HepG2 (cell line): ENCODE measurements around the gene SCUBE1. TPM values are rescaled to one million over a fixed set of nuclear protein-coding genes. Genes with fewer than 3 reads are reported as not detected.

Source experiments
- ATAC-seq: fragments of 200-7000 bp; cut with Tn5 transposase; 3 replicates; pipeline ENCODE4 v1.9.1; 2020; ENCODE audit warnings: mild to moderate bottlenecking, moderate library complexity
- BruUV-seq: library from RNA; stranded (reverse); fragments of 400-500 nt; replicated peaks from 2 replicates; lab custom pipeline; 2021; lab: Mats Ljungman, UMichigan
- CTCF ChIA-PET: fragments of 300-600 bp; formaldehyde crosslinking; extraction: SDS; loops from one replicate; lab custom pipeline; 2021; ENCODE audit warnings: low total read pairs, inconsistent platforms, low intra/inter-chr PET ratio; lab: Yijun Ruan, JAX
- POLR2A ChIA-PET: fragments of 350-600 bp; sonication (Branson Sonifier 250); formaldehyde crosslinking; loops from one replicate; lab custom pipeline; 2020; ENCODE audit warnings: antibody characterized with exemption, inconsistent platforms; lab: Yijun Ruan, JAX
- DNase-seq: peaks from one replicate; pipeline ENCODE4 v3.0.0-alpha.2; 2015; ENCODE audit warnings: low spot score
- FAIRE-seq: peaks from 3 replicates; lab custom pipeline; 2011; peaks lifted over from hg19 to GRCh38; lab: Jason Lieb, UNC
- H2AFZ ChIP-seq: one replicate; pipeline ENCODE4 v1.6.1; 2011; ENCODE audit warnings: low read length, inconsistent platforms
- H3K27ac ChIP-seq: fragments of 300-600 bp; 3 replicates; pipeline ENCODE4 v1.8.0; 2011; ENCODE audit warnings: mixed run types, mild to moderate bottlenecking, mixed read lengths, low read length, inconsistent platforms; ENCODE audit not compliant: insufficient read depth; ENCODE audit errors: extremely low read length
- H3K27me3 ChIP-seq, 2 experiments: fragments of 200-600 bp in 1 of 2; 2 replicates in 1 of 2; 3 replicates in 1 of 2; pipeline versions ENCODE4 v1.6.0 to v1.8.0; 2011; ENCODE audit warnings: low read length in 2 of 2, mild to moderate bottlenecking in 2 of 2, moderate library complexity in 2 of 2, inconsistent platforms in 1 of 2; ENCODE audit not compliant: insufficient read depth in 2 of 2, control insufficient read depth in 1 of 2
- H3K36me3 ChIP-seq, 2 experiments: fragments of 200-600 bp in 1 of 2; replicated peaks in 1 of 2; 2 replicates in 1 of 2; 3 replicates in 1 of 2; pipeline versions ENCODE4 v1.5.1 to v1.8.0; 2011; ENCODE audit warnings: low read length in 2 of 2, inconsistent platforms in 1 of 2; ENCODE audit not compliant: insufficient read depth in 2 of 2, control insufficient read depth in 1 of 2
- H3K4me1 ChIP-seq: 2 replicates; pipeline ENCODE4 v1.5.1; 2012; ENCODE audit warnings: low read length, inconsistent platforms; ENCODE audit not compliant: insufficient read depth
- H3K4me2 ChIP-seq: 2 replicates; pipeline ENCODE4 v1.6.0; 2011; ENCODE audit warnings: low read depth, low read length, inconsistent platforms
- H3K4me3 ChIP-seq, 3 experiments: fragments of 200-600 bp in 1 of 3; sonication (generic), shearing (Covaris generic) in 1 of 3; replicated peaks in 1 of 3; 2 replicates each; pipeline ENCODE4 v1.5.1; 2011 to 2016; ENCODE audit warnings: low read length in 3 of 3, inconsistent platforms in 2 of 3, low read depth in 2 of 3, mild to moderate bottlenecking in 2 of 3, control low read depth in 1 of 3, mixed read lengths in 1 of 3; ENCODE audit not compliant: insufficient read depth in 1 of 3
- H3K79me2 ChIP-seq: one replicate; pipeline ENCODE4 v1.6.1; 2011; ENCODE audit warnings: low read length, inconsistent platforms; ENCODE audit not compliant: insufficient read depth
- H3K9ac ChIP-seq: 2 replicates; pipeline ENCODE4 v1.6.0; 2011; ENCODE audit warnings: mild to moderate bottlenecking, low read depth, low read length, inconsistent platforms; ENCODE audit not compliant: insufficient read depth
- H3K9me3 ChIP-seq: 2 replicates; pipeline ENCODE4 v1.5.1; 2012; ENCODE audit warnings: mild to moderate bottlenecking, low read length
- H4K20me1 ChIP-seq: 2 replicates; pipeline ENCODE4 v1.6.0; 2011; ENCODE audit warnings: inconsistent platforms, mild to moderate bottlenecking, low read length, moderate library complexity; ENCODE audit not compliant: insufficient read depth
- BHLHE40 ChIP-seq: IDR thresholded peaks from 2 replicates; pipeline ENCODE4 v1.6.1; 2011; ENCODE audit warnings: low read length, improper control_type of control experiment
- HNF4A ChIP-seq: sonication (generic); formaldehyde crosslinking; IDR thresholded peaks from 2 replicates; pipeline ENCODE4 v1.4.0; 2020; ENCODE audit warnings: missing genetic modification reagents
- KMT2B ChIP-seq: IDR thresholded peaks from 2 replicates; pipeline ENCODE4 v1.6.1; 2016; ENCODE audit warnings: missing genetic modification reagents, missing compliant biosample characterization
- NR2F2 ChIP-seq: IDR thresholded peaks from 2 replicates; pipeline ENCODE4 v1.6.1; 2012; ENCODE audit warnings: low read depth, inconsistent platforms, borderline replicate concordance
- NR2F6 ChIP-seq, 2 experiments: IDR thresholded peaks; 2 replicates each; pipeline ENCODE4 v1.6.1; 2016; ENCODE audit warnings: antibody characterized with exemption in 1 of 2, mild to moderate bottlenecking in 1 of 2
- POLR2A ChIP-seq, 2 experiments: IDR thresholded peaks; 2 replicates each; pipeline ENCODE4 v1.6.1; 2011; ENCODE audit warnings: low read depth in 2 of 2, low read length in 2 of 2, mild to moderate bottlenecking in 1 of 2, moderate library complexity in 1 of 2; ENCODE audit not compliant: insufficient read depth in 1 of 2
- TCF12 ChIP-seq, 2 experiments: fragments of 450-650 bp in 1 of 2; sonication (generic) in 1 of 2; formaldehyde crosslinking in 1 of 2; IDR thresholded peaks; 2 replicates each; pipeline versions ENCODE4 v1.6.1 to v1.8.0; 2017 to 2022; ENCODE audit warnings: antibody characterized with exemption in 1 of 2, mild to moderate bottlenecking in 1 of 2, missing genetic modification reagents in 1 of 2, moderate library complexity in 1 of 2
- ZKSCAN8 ChIP-seq: IDR thresholded peaks from 2 replicates; pipeline ENCODE4 v1.6.1; 2016; ENCODE audit warnings: borderline replicate concordance, missing genetic modification reagents, missing compliant biosample characterization
- WGBS: methylation state at CpG from one replicate; pipeline ENCODE4 v1.1.6; 2017; ENCODE audit warnings: low lambda C conversion rate; 5-methylcytosine and 5-hydroxymethylcytosine counted together
- in situ Hi-C: cut with HindIII; loops from 2 replicates; pipeline ENCODE4 v1.10.0; 2017; ENCODE audit warnings: low pct_unique_long_range_greater_than_20kb; ENCODE audit not compliant: extremely low pct_ligation_motif_present
- intact Hi-C: fragments of 100-400 bp; cut with micrococcal nuclease; formaldehyde crosslinking; loops from one replicate; pipeline ENCODE4 v1.10.0; 2022; ENCODE audit not compliant: unreplicated experiment
- polyA plus RNA-seq, 8 experiments: library from polyadenylated mRNA; depleted of rRNA in 3 of 8; stranded (reverse) in 7 of 8; unstranded in 1 of 8; fragments of >200 nt; fragmentation: Illumina TruSeq in 4 of 8; extraction: Trizol in 4 of 8; gene quantifications; 2 replicates each; pipeline versions ENCODE4 v1.2.1 to v1.2.3, GENCODE V29; 2011 to 2016; ENCODE audit warnings: low read depth in 4 of 8, missing spikeins in 1 of 8, mixed read lengths in 1 of 8; ENCODE audit not compliant: insufficient read depth in 1 of 8
- total RNA-seq, 5 experiments: library from RNA; depleted of rRNA; stranded (reverse); fragments of >200 nt; fragmentation: Illumina TruSeq; extraction: Trizol; gene quantifications; 2 replicates each; pipeline ENCODE4 v1.2.3, GENCODE V29; 2016; ENCODE audit warnings: low read depth in 1 of 5
- TF ChIP-seq, protein P1 (sequence below): sonication (generic); formaldehyde crosslinking; IDR thresholded peaks from 2 replicates; pipeline ENCODE4 v1.5.0; 2020; ENCODE audit warnings: mild to moderate bottlenecking, missing genetic modification reagents, moderate library complexity
- TF ChIP-seq, protein P2 (sequence below), 2 experiments: IDR thresholded peaks; 2 replicates each; pipeline ENCODE4 v1.6.1; 2011 to 2012; ENCODE audit warnings: low read length in 2 of 2, borderline replicate concordance in 1 of 2, low read depth in 1 of 2, mild to moderate bottlenecking in 1 of 2, moderate library complexity in 1 of 2

Gene SCUBE1
- total and polyA plus RNA-seq, 2 of the 13 experiments (the other 11 are each of a cell fraction or from before 2014, with no cell fraction given): under 0.01 to 0.05 TPM

DNA sequence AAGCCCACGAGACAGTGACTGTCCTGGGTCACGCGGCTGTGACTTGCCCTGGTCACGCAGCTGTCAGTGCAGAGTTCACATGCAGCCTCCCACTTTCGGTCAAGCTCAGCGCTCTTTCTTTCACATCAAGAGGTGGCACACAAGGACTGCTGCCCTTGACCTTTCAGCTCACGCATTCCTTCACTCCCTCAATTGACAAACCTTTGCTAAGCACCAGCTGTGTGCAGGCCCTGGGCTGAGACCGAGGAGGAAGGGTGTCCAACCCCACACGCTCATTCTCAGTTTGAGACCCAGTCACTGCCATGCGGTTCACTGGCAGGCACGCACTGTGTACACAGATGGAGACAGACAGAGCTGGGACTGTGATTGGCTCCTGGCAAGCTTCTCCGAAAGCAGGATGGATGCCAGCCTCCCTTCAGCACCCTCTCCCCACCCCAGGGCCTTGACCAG is 70.3 kb downstream of the SCUBE1 start:
- FAIRE-seq: no peak

More for the DNA sequence above, 70.3 kb downstream of the SCUBE1 start:
- peaks cover 8% of the 10 kb centered on the region for H3K4me1 ChIP-seq
- peaks cover 14 to 51% of the 10 kb centered on the region in 2 experiments for H3K27me3 ChIP-seq
- no TSS peak for BruUV-seq
- DNase-seq (no peak), ATAC-seq (0 out of 3 replicates have a peak, but pooled peaks have one; percentile 13)
- H3K4me2 ChIP-seq: no peak overlapping the region
- H2AFZ ChIP-seq: no peak overlapping the region
- no peak overlapping the region for H3K27ac ChIP-seq
- H3K36me3 ChIP-seq: no peaks in the 10 kb centered on the region
- WGBS: 4% methylated on average over 5 of the region's 12 CpGs
- in situ Hi-C loops (loop anchor here (5.0 kb wide), 2 partner anchors 41 to 74 kb away; no protein-coding TSS in a partner anchor), intact Hi-C loops (no loop called here)
- TF ChIP-seq BHLHE40 (0 out of 2 replicates have a peak, but pooled peaks have one; percentile 3), NR2F6 (IDR thresholded peaks at IDR 0.05) (no peak), NR2F6 (CRISPR knock-in tag; IDR thresholded peaks at IDR 0.05) (peak; percentile 48; the same call in 1 of the 2 replicates), HNF4A (peak; percentile 57), NR2F2 (no peak), POLR2A (IDR thresholded peaks at IDR 0.05; ENCODE audit: insufficient read depth in 1 of 2, low read depth in 2 of 2, low read length in 2 of 2) (no peak), KMT2B (CRISPR knock-in tag) (no peak), TCF12 (IDR thresholded peaks at IDR 0.05) (no peak), TCF12 (CRISPR knock-in tag; IDR thresholded peaks at IDR 0.05) (no peak), ZKSCAN8 (peak; percentile 91)
- TF ChIP-seq, protein P1, sequence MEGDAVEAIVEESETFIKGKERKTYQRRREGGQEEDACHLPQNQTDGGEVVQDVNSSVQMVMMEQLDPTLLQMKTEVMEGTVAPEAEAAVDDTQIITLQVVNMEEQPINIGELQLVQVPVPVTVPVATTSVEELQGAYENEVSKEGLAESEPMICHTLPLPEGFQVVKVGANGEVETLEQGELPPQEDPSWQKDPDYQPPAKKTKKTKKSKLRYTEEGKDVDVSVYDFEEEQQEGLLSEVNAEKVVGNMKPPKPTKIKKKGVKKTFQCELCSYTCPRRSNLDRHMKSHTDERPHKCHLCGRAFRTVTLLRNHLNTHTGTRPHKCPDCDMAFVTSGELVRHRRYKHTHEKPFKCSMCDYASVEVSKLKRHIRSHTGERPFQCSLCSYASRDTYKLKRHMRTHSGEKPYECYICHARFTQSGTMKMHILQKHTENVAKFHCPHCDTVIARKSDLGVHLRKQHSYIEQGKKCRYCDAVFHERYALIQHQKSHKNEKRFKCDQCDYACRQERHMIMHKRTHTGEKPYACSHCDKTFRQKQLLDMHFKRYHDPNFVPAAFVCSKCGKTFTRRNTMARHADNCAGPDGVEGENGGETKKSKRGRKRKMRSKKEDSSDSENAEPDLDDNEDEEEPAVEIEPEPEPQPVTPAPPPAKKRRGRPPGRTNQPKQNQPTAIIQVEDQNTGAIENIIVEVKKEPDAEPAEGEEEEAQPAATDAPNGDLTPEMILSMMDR (CRISPR knock-in tag): peak; percentile 31; the same call in 1 of the 2 replicates
- TF ChIP-seq, protein P2, sequence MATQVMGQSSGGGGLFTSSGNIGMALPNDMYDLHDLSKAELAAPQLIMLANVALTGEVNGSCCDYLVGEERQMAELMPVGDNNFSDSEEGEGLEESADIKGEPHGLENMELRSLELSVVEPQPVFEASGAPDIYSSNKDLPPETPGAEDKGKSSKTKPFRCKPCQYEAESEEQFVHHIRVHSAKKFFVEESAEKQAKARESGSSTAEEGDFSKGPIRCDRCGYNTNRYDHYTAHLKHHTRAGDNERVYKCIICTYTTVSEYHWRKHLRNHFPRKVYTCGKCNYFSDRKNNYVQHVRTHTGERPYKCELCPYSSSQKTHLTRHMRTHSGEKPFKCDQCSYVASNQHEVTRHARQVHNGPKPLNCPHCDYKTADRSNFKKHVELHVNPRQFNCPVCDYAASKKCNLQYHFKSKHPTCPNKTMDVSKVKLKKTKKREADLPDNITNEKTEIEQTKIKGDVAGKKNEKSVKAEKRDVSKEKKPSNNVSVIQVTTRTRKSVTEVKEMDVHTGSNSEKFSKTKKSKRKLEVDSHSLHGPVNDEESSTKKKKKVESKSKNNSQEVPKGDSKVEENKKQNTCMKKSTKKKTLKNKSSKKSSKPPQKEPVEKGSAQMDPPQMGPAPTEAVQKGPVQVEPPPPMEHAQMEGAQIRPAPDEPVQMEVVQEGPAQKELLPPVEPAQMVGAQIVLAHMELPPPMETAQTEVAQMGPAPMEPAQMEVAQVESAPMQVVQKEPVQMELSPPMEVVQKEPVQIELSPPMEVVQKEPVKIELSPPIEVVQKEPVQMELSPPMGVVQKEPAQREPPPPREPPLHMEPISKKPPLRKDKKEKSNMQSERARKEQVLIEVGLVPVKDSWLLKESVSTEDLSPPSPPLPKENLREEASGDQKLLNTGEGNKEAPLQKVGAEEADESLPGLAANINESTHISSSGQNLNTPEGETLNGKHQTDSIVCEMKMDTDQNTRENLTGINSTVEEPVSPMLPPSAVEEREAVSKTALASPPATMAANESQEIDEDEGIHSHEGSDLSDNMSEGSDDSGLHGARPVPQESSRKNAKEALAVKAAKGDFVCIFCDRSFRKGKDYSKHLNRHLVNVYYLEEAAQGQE (IDR thresholded peaks at IDR 0.05; ENCODE audit: borderline replicate concordance in 1 of 2, low read depth in 1 of 2, low read length in 2 of 2): no peak
- H3K4me3 ChIP-seq: no peak overlapping the region
- no peaks in the 10 kb centered on the region for H3K9me3 ChIP-seq
- no peak overlapping the region for H3K9ac ChIP-seq
- H4K20me1 ChIP-seq: no peaks in the 10 kb centered on the region
- no peaks in the 10 kb centered on the region for H3K79me2 ChIP-seq
- ChIA-PET POLR2A (no interaction called here), CTCF (interaction anchor here (0.5 to 2.5 kb wide), 2 partner anchors 41 to 112 kb away, joined by 3 to 36 read pairs; no protein-coding TSS in a partner anchor)
